Neural crest cell (in vitro differentiated cells): ENCODE results near the gene L3MBTL4. TPM values are rescaled to one million over a fixed set of nuclear protein-coding genes. Genes with fewer than 3 reads are reported as not detected.

Experiments used
- DNase-seq: peaks from one replicate; pipeline ENCODE4 v3.0.0; 2021; ENCODE audit warnings: low read depth, mixed read lengths, low spot score
- H3K27ac Mint-ChIP-seq: one replicate; pipeline ENCODE4 v1.8.0; 2021; ENCODE audit warnings: mild to moderate bottlenecking, mixed read lengths; ENCODE audit not compliant: unreplicated experiment
- H3K27me3 Mint-ChIP-seq: 2 replicates; pipeline ENCODE4 v1.8.0; 2021; ENCODE audit warnings: low read depth, mild to moderate bottlenecking, mixed read lengths
- H3K36me3 Mint-ChIP-seq: 2 replicates; pipeline ENCODE4 v1.8.0; 2021; ENCODE audit warnings: low read depth, mild to moderate bottlenecking, mixed read lengths
- H3K4me1 Mint-ChIP-seq: 2 replicates; pipeline ENCODE4 v1.8.0; 2021; ENCODE audit warnings: mixed read lengths
- H3K4me3 Mint-ChIP-seq: one replicate; pipeline ENCODE4 v1.8.0; 2021; ENCODE audit warnings: mild to moderate bottlenecking, mixed read lengths
- H3K9me3 Mint-ChIP-seq: 2 replicates; pipeline ENCODE4 v1.8.0; 2021; ENCODE audit warnings: mixed read lengths
- CTCF ChIP-seq: fragments of 200-600 bp; sonication (generic); conservative IDR thresholded peaks from 2 replicates; pipeline ENCODE4 v1.5.0; 2021; ENCODE audit warnings: antibody characterized with exemption, mild to moderate bottlenecking
- total RNA-seq: library from RNA; stranded (reverse); gene quantifications from 2 replicates; pipeline ENCODE4 v1.2.1, GENCODE V29; 2021

The L3MBTL4 gene
- total RNA-seq, 1 donor from 2014 or later: 0.65 TPM

- no peak for TF ChIP-seq CTCF
Measured at GRCh38 chr18:5948781-5949180, 465.9 kb downstream of the L3MBTL4 start.

GRCh38 chr18:5948237-5948636 is 466.5 kb downstream of the L3MBTL4 start:
- H3K36me3 Mint-ChIP-seq: no peaks in the 10 kb centered on the region

More at GRCh38 chr18:5948781-5949180, 465.9 kb downstream of the L3MBTL4 start:
- Mint-ChIP-seq H3K36me3 (no peaks in the 10 kb centered on the region), H3K4me1 (peaks cover 8% of the 10 kb centered on the region), H3K9me3 (no peaks in the 10 kb centered on the region), H3K4me3 (no peak overlapping the region), H3K27ac (no peak overlapping the region), H3K27me3 (no peaks in the 10 kb centered on the region)
- DNase-seq: no peak

GRCh38 chr18:5944448-5944847 is 470.3 kb downstream of the L3MBTL4 start:
- no peaks in the 10 kb centered on the region for H3K27me3 Mint-ChIP-seq
- no peak for DNase-seq
- no peaks in the 10 kb centered on the region for H3K36me3 Mint-ChIP-seq
- H3K4me3 Mint-ChIP-seq: no peak overlapping the region
- no peak overlapping the region for H3K27ac Mint-ChIP-seq
- TF ChIP-seq CTCF: no peak
- H3K4me1 Mint-ChIP-seq: peaks cover 33% of the 10 kb centered on the region
- no peaks in the 10 kb centered on the region for H3K9me3 Mint-ChIP-seq

More at GRCh38 chr18:5948237-5948636, 466.5 kb downstream of the L3MBTL4 start:
- Mint-ChIP-seq H3K9me3 (no peaks in the 10 kb centered on the region), H3K27ac (no peak overlapping the region), H3K4me3 (no peak overlapping the region), H3K4me1 (peaks cover 12% of the 10 kb centered on the region), H3K27me3 (no peaks in the 10 kb centered on the region)
- TF ChIP-seq CTCF: no peak
- DNase-seq: no peak

- TF ChIP-seq CTCF: no peak
- no peak for DNase-seq
- no peak overlapping the region for H3K4me3 Mint-ChIP-seq
- peak overlapping the region; percentile 68 for H3K27ac Mint-ChIP-seq
- H3K4me1 Mint-ChIP-seq: peaks cover 31% of the 10 kb centered on the region
- no peaks in the 10 kb centered on the region for H3K9me3 Mint-ChIP-seq
- no peaks in the 10 kb centered on the region for H3K27me3 Mint-ChIP-seq
- no peaks in the 10 kb centered on the region for H3K36me3 Mint-ChIP-seq
Measured at GRCh38 chr18:5943514-5943913, 471.2 kb downstream of the L3MBTL4 start.

GRCh38 chr18:5942591-5942990 is 472.1 kb downstream of the L3MBTL4 start:
- peak overlapping the region; percentile 52 for H3K27ac Mint-ChIP-seq
- H3K4me1 Mint-ChIP-seq: peaks cover 36% of the 10 kb centered on the region
- no peaks in the 10 kb centered on the region for H3K36me3 Mint-ChIP-seq
- H3K27me3 Mint-ChIP-seq: no peaks in the 10 kb centered on the region
- H3K9me3 Mint-ChIP-seq: no peaks in the 10 kb centered on the region
- DNase-seq: no peak
- no peak overlapping the region for H3K4me3 Mint-ChIP-seq
- no peak for TF ChIP-seq CTCF

GRCh38 chr18:5941890-5942289 is 472.8 kb downstream of the L3MBTL4 start:
- peak overlapping the region; percentile 73 for H3K27ac Mint-ChIP-seq
- DNase-seq: no peak
- no peaks in the 10 kb centered on the region for H3K9me3 Mint-ChIP-seq
- no peak for TF ChIP-seq CTCF
- H3K27me3 Mint-ChIP-seq: no peaks in the 10 kb centered on the region
- peaks cover 43% of the 10 kb centered on the region for H3K4me1 Mint-ChIP-seq
- no peak overlapping the region for H3K4me3 Mint-ChIP-seq
- H3K36me3 Mint-ChIP-seq: peaks cover 2% of the 10 kb centered on the region
